ENCODE data around the gene SMYD2.

DNA sequence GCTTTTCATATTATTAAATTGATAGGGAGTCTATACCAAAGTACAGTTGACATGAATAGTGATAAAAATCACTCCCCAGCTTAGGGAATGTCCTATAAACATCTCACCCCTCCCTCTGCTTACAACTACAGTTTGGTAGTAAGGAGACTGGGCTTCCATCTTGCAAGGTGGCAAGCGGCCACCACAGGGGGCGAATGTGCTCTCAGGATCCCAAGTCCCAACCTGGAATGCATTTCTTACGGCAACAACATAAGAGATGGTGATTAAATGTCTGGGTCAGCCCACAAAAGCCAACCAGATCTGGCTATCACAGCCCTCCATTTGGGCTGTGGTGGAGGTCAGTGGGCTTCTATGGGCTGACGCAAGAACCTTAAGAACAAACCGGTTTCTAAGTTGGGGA, 68.0 kb downstream of the SMYD2 start:
- TF ChIP-seq MYC (IDR thresholded peaks at IDR 0.05; ENCODE audit: low read depth, low read length), result no peak
- TF ChIP-seq, protein P1, sequence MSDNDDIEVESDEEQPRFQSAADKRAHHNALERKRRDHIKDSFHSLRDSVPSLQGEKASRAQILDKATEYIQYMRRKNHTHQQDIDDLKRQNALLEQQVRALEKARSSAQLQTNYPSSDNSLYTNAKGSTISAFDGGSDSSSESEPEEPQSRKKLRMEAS (IDR thresholded peaks at IDR 0.05; ENCODE audit: insufficient read depth, insufficient read length), result no peak
- TF ChIP-seq POLR2A (IDR thresholded peaks at IDR 0.05; ENCODE audit: low read depth, low read length), result no peak
- TF ChIP-seq, protein P2, sequence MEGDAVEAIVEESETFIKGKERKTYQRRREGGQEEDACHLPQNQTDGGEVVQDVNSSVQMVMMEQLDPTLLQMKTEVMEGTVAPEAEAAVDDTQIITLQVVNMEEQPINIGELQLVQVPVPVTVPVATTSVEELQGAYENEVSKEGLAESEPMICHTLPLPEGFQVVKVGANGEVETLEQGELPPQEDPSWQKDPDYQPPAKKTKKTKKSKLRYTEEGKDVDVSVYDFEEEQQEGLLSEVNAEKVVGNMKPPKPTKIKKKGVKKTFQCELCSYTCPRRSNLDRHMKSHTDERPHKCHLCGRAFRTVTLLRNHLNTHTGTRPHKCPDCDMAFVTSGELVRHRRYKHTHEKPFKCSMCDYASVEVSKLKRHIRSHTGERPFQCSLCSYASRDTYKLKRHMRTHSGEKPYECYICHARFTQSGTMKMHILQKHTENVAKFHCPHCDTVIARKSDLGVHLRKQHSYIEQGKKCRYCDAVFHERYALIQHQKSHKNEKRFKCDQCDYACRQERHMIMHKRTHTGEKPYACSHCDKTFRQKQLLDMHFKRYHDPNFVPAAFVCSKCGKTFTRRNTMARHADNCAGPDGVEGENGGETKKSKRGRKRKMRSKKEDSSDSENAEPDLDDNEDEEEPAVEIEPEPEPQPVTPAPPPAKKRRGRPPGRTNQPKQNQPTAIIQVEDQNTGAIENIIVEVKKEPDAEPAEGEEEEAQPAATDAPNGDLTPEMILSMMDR (IDR thresholded peaks at IDR 0.05; ENCODE audit: extremely low read depth in 1 of 2, insufficient read depth in 1 of 2, low read depth in 1 of 2, low read length in 2 of 2), result no peak
- no peak for TF ChIP-seq EZH2 (IDR thresholded peaks at IDR 0.05; ENCODE audit: borderline replicate concordance, low read depth, low read length, severe bottlenecking)
